Fibroblast of lung (primary cell): ENCODE measurements around the gene ATRIP. TPM values are rescaled to one million over a fixed set of nuclear protein-coding genes. Genes with fewer than 3 reads are reported as not detected.

Experiments used
- DNase-seq, 2 donors: peaks; one replicate each; pipeline versions ENCODE4 v3.0.0 to v3.0.0-alpha.2; 2010; ENCODE audit warnings: low read depth in 2 of 2
- H2AFZ ChIP-seq: 2 replicates; pipeline ENCODE4 v1.5.1; 2012; ENCODE audit warnings: low read length, control low read depth, inconsistent platforms
- H3K27ac ChIP-seq: 2 replicates; pipeline ENCODE4 v1.5.1; 2011; ENCODE audit warnings: low read length, control low read depth; ENCODE audit not compliant: insufficient read depth
- H3K27me3 ChIP-seq: 2 replicates; pipeline ENCODE4 v1.5.1; 2011; ENCODE audit warnings: mild to moderate bottlenecking, low read length; ENCODE audit not compliant: control insufficient read depth, insufficient read depth
- H3K36me3 ChIP-seq: 2 replicates; pipeline ENCODE4 v1.5.1; 2011; ENCODE audit warnings: low read length; ENCODE audit not compliant: control insufficient read depth, insufficient read depth
- H3K4me1 ChIP-seq: 2 replicates; pipeline ENCODE4 v1.5.1; 2011; ENCODE audit warnings: low read length; ENCODE audit not compliant: control insufficient read depth, insufficient read depth; ENCODE audit errors: extremely low read depth
- H3K4me2 ChIP-seq: 2 replicates; pipeline ENCODE4 v1.5.1; 2011; ENCODE audit warnings: low read length, control low read depth; ENCODE audit not compliant: insufficient read depth; ENCODE audit errors: extremely low read depth
- H3K4me3 ChIP-seq, 4 experiments: fragments of 200-600 bp in 1 of 4; sonication (generic) in 1 of 4; replicated peaks in 1 of 4; 2 replicates each; pipeline ENCODE4 v1.5.1; 2011 to 2016; ENCODE audit warnings: low read length in 4 of 4, low read depth in 3 of 4, mild to moderate bottlenecking in 3 of 4, control low read depth in 2 of 4, inconsistent platforms in 1 of 4, mixed read lengths in 1 of 4; ENCODE audit not compliant: insufficient read depth in 1 of 4; ENCODE audit errors: control extremely low read depth in 1 of 4
- H3K79me2 ChIP-seq: 2 replicates; pipeline ENCODE4 v1.5.1; 2012; ENCODE audit warnings: mild to moderate bottlenecking, low read length, inconsistent platforms; ENCODE audit not compliant: control insufficient read depth, insufficient read depth
- H3K9ac ChIP-seq: 2 replicates; pipeline ENCODE4 v1.5.1; 2011; ENCODE audit warnings: mild to moderate bottlenecking, low read length, control low read depth; ENCODE audit not compliant: insufficient read depth
- H3K9me3 ChIP-seq: 2 replicates; pipeline ENCODE4 v1.5.1; 2012; ENCODE audit warnings: low read depth, low read length; ENCODE audit not compliant: control insufficient read depth, insufficient read depth
- H4K20me1 ChIP-seq: 2 replicates; pipeline ENCODE4 v1.5.1; 2011; ENCODE audit warnings: low read length; ENCODE audit not compliant: control insufficient read depth, insufficient read depth; ENCODE audit errors: extremely low read depth
- CTCF ChIP-seq, 2 donors: IDR thresholded peaks in 1 of 2; conservative IDR thresholded peaks in 1 of 2; 1 replicate in 1 of 2; 2 replicates in 1 of 2; pipeline ENCODE4 v1.5.1; 2011 to 2012; ENCODE audit warnings: low read length in 2 of 2, control low read depth in 1 of 2, inconsistent platforms in 1 of 2, low read depth in 1 of 2, mild to moderate bottlenecking in 1 of 2
- EZH2 ChIP-seq: IDR thresholded peaks from 2 replicates; pipeline ENCODE4 v1.5.1; 2012; ENCODE audit warnings: low read length, control low read depth, mild to moderate bottlenecking; ENCODE audit errors: missing control alignments
- polyA plus RNA-seq, 2 donors: library from polyadenylated mRNA; depleted of rRNA in 1 of 2; stranded (reverse) in 1 of 2; unstranded in 1 of 2; fragments of >200 nt; gene quantifications; 2 replicates each; pipeline ENCODE4 v1.2.1, GENCODE V29; 2011 to 2012; ENCODE audit warnings: missing spikeins in 1 of 2
- total RNA-seq: library from RNA; depleted of rRNA; stranded (reverse); fragments of >200 nt; gene quantifications from 2 replicates; pipeline ENCODE4 v1.2.1, GENCODE V29; 2014

Gene ATRIP
- total and polyA plus RNA-seq, 2 donors (not counting 1 experiment from before 2014, with no cell fraction given) = 3.0 to 5.0 TPM

GRCh38 chr3:48463703-48464102, 17.2 kb downstream of the ATRIP start:
- Histone ChIP-seq H3K27ac (no peak overlapping the region), H3K4me1 (peaks cover 27% of the 10 kb centered on the region), H3K36me3 (peaks cover 25% of the 10 kb centered on the region), H3K4me2 (no peak overlapping the region), H3K27me3 (no peaks in the 10 kb centered on the region), H3K9ac (no peak overlapping the region), H2AFZ (no peak overlapping the region), H3K79me2 (peaks cover 23% of the 10 kb centered on the region), H3K9me3 (no peaks in the 10 kb centered on the region), H4K20me1 (no peaks in the 10 kb centered on the region), H3K4me3 (no peak overlapping the region)
- no peak for TF ChIP-seq CTCF (conservative IDR thresholded peaks at IDR 0.05 in 1 of 2, IDR thresholded peaks at IDR 0.05 in 1 of 2; ENCODE audit: low read depth in 1 of 2, low read length in 2 of 2)
- no peak for TF ChIP-seq EZH2
- no peak for DNase-seq

- Histone ChIP-seq H3K79me2 (peaks cover 34% of the 10 kb centered on the region), H3K27me3 (no peaks in the 10 kb centered on the region), H3K9ac (peak overlapping the region; percentile 11), H3K4me2 (peak overlapping the region; percentile 67), H2AFZ (no peak overlapping the region), H3K4me1 (peaks cover 27% of the 10 kb centered on the region), H3K27ac (peak overlapping the region; percentile 100), H3K4me3 (no peak overlapping the region), H3K9me3 (no peaks in the 10 kb centered on the region), H3K36me3 (peaks cover 34% of the 10 kb centered on the region), H4K20me1 (no peaks in the 10 kb centered on the region)
- no peak for DNase-seq
- TF ChIP-seq EZH2 (no peak), CTCF (conservative IDR thresholded peaks at IDR 0.05 in 1 of 2, IDR thresholded peaks at IDR 0.05 in 1 of 2; ENCODE audit: low read depth in 1 of 2, low read length in 2 of 2) (no peak)
Observed at GRCh38 chr3:48464713-48465221, 18.2 kb downstream of the ATRIP start.

- no peaks in the 10 kb centered on the region for H3K9me3 ChIP-seq
- TF ChIP-seq EZH2 (no peak), CTCF (conservative IDR thresholded peaks at IDR 0.05 in 1 of 2, IDR thresholded peaks at IDR 0.05 in 1 of 2; ENCODE audit: low read depth in 1 of 2, low read length in 2 of 2) (no peak)
- no peaks in the 10 kb centered on the region for H3K27me3 ChIP-seq
- no peak for DNase-seq
- peaks cover 35% of the 10 kb centered on the region for H3K36me3 ChIP-seq
- peak overlapping the region; percentile 67 for H3K4me2 ChIP-seq
- H2AFZ ChIP-seq = peak overlapping the region; percentile 10
- peak overlapping the region; percentile 100 for H3K27ac ChIP-seq
- H3K4me1 ChIP-seq = peaks cover 27% of the 10 kb centered on the region
- peaks cover 38% of the 10 kb centered on the region for H3K79me2 ChIP-seq
- no peaks in the 10 kb centered on the region for H4K20me1 ChIP-seq
- no peak overlapping the region for H3K4me3 ChIP-seq
- H3K9ac ChIP-seq = peak overlapping the region; percentile 11
Observed at GRCh38 chr3:48465237-48465530, 18.6 kb downstream of the ATRIP start.
